ENCODE data around the gene ESRRA.

GRCh38 chr11:64312947-64313346 is 7.6 kb downstream of the ESRRA start:
- no peak for TF ChIP-seq BHLHE40 (IDR thresholded peaks at IDR 0.05; ENCODE audit: borderline replicate concordance)
- TF ChIP-seq ZNF384 (IDR thresholded peaks at IDR 0.05) = no peak
- TF ChIP-seq SP1 (IDR thresholded peaks at IDR 0.05) = no peak
- TF ChIP-seq ELF4 (IDR thresholded peaks at IDR 0.05) = no peak

Measured in HEK293T (cell line).